ENCODE results near the gene SF1. TPM values are rescaled to one million over a fixed set of nuclear protein-coding genes. Genes with fewer than 3 reads are reported as not detected.

Gene SF1
- total RNA-seq, 1 donor from 2014 or later: 485 TPM

- intact Hi-C loops (cut with micrococcal nuclease): loop anchor here (1.0 kb wide), 1 partner anchor 19 kb away; no protein-coding TSS in a partner anchor
Observed at GRCh38 chr11:64764040-64764611, 14.2 kb downstream of the SF1 start.

GRCh38 chr11:64763526-64764039 is 14.8 kb downstream of the SF1 start:
- intact Hi-C loops (cut with micrococcal nuclease): loop anchor here (1.0 to 2.0 kb wide), 2 partner anchors 13 to 18 kb away; no protein-coding TSS in a partner anchor

- intact Hi-C loops (cut with micrococcal nuclease): loop anchor here (2.0 kb wide), 1 partner anchor 14 kb away; no protein-coding TSS in a partner anchor
Observed at GRCh38 chr11:64762674-64763525, 15.4 kb downstream of the SF1 start.

GRCh38 chr11:64762277-64762673 is 16.1 kb downstream of the SF1 start:
- intact Hi-C loops (cut with micrococcal nuclease): loop anchor here (2.0 kb wide), 1 partner anchor 15 kb away; no protein-coding TSS in a partner anchor

- intact Hi-C loops (cut with micrococcal nuclease): no loop called here
Observed at GRCh38 chr11:64760759-64761420, 17.5 kb downstream of the SF1 start.

GRCh38 chr11:64759722-64760719 is 18.3 kb downstream of the SF1 start, which contains the start of gene PYGM:
Gene PYGM, minus strand, starts transcription at chr11:64759974. Its CDS starts 76 bp downstream, at chr11:64759898.
- intact Hi-C loops (cut with micrococcal nuclease): no loop called here

GRCh38 chr11:64759131-64759721 is 19.1 kb downstream of the SF1 start:
- intact Hi-C loops (cut with micrococcal nuclease): no loop called here

- intact Hi-C loops (cut with micrococcal nuclease): no loop called here
Observed at GRCh38 chr11:64758330-64759079, 19.8 kb downstream of the SF1 start.

- intact Hi-C loops (cut with micrococcal nuclease): no loop called here
Observed at GRCh38 chr11:64757549-64758329, 20.6 kb downstream of the SF1 start.

GRCh38 chr11:64755681-64756361 is 22.5 kb downstream of the SF1 start:
- intact Hi-C loops (cut with micrococcal nuclease): no loop called here

GRCh38 chr11:64754919-64755662 is 23.3 kb downstream of the SF1 start:
- intact Hi-C loops (cut with micrococcal nuclease): no loop called here

GRCh38 chr11:64754124-64754918 is 24.0 kb downstream of the SF1 start:
- intact Hi-C loops (cut with micrococcal nuclease): no loop called here

GRCh38 chr11:64753380-64754123 is 24.8 kb downstream of the SF1 start:
- intact Hi-C loops (cut with micrococcal nuclease): no loop called here

- intact Hi-C loops (cut with micrococcal nuclease): no loop called here
Observed at GRCh38 chr11:64753019-64753379, 25.3 kb downstream of the SF1 start.

GRCh38 chr11:64752175-64752970 is 26.0 kb downstream of the SF1 start:
- intact Hi-C loops (cut with micrococcal nuclease): no loop called here

Measured in T-helper 1 cell treated with Interleukin-12 subunit alpha and Interleukin-12 subunit beta and Interleukin-4 antibody, amounts not matched to agents 30 ng/mL and 1 ng/mL, for 36 hours (primary cell).